Body of pancreas (tissue), 4 donors: ENCODE measurements around the gene LYRM4. TPM values are rescaled to one million over a fixed set of nuclear protein-coding genes. Genes with fewer than 3 reads are reported as not detected.
"Not testable (repeated sequence)": the region's sequence is repeated elsewhere in the genome, so short reads cannot be mapped to it uniquely, and the experiment has no call there.

Experiments
- ATAC-seq: fragments of 150-250 bp; one replicate; pipeline ENCODE4 v1.9.1; 2016
- DNase-seq, 4 donors: peaks; one replicate each; pipeline ENCODE4 v3.0.0-alpha.2; 2019
- H3K27ac ChIP-seq, 4 donors: fragments of 200-600 bp; sonication (generic); 1 replicate in 3 of 4; 2 replicates in 1 of 4; pipeline versions ENCODE4 v1.5.1 to v1.6.1; 2016 to 2019; ENCODE audit warnings: mild to moderate bottlenecking in 1 of 4, mixed read lengths in 1 of 4, moderate library complexity in 1 of 4
- H3K27me3 ChIP-seq, 2 donors: fragments of 200-600 bp; sonication (generic); one replicate each; pipeline ENCODE4 v1.6.0; 2016; ENCODE audit warnings: mild to moderate bottlenecking in 1 of 2
- H3K36me3 ChIP-seq, 2 donors: fragments of 200-600 bp; sonication (generic); replicated peaks in 1 of 2; 2 replicates each; pipeline ENCODE4 v1.5.1; 2016; ENCODE audit warnings: low read depth in 2 of 2; ENCODE audit not compliant: insufficient read depth in 1 of 2
- H3K4me1 ChIP-seq: fragments of 200-600 bp; sonication (generic); one replicate; pipeline ENCODE4 v1.6.0; 2016
- H3K4me3 ChIP-seq, 2 donors: fragments of 200-600 bp; sonication (generic); 1 replicate in 1 of 2; 2 replicates in 1 of 2; pipeline ENCODE4 v1.5.1; 2016 to 2019
- H3K9me3 ChIP-seq, 3 donors: fragments of 200-600 bp; sonication (generic); 1 replicate in 2 of 3; 2 replicates in 1 of 3; pipeline ENCODE4 v1.5.1; 2016
- POLR2A ChIP-seq, 3 donors: fragments of 450-650 bp; IDR thresholded peaks; one replicate each; pipeline ENCODE4 v1.6.1; 2016; ENCODE audit warnings: antibody characterized with exemption in 3 of 3, mild to moderate bottlenecking in 2 of 3
- WGBS, 2 donors: methylation state at CpG; one replicate each; pipeline ENCODE4 v1.1.5; 2017; 5-methylcytosine and 5-hydroxymethylcytosine counted together
- intact Hi-C: fragments of 100-400 bp; cut with DNase I; formaldehyde crosslinking; loops from one replicate; pipeline ENCODE4 v1.15.1; 2023
- total RNA-seq, 2 donors: library from RNA; depleted of rRNA; stranded (reverse); fragments of >200 nt; gene quantifications; one replicate each; pipeline ENCODE4 v1.1.0, GENCODE V29; 2016
- TF ChIP-seq, protein P1 (sequence below), 7 experiments: fragments of 450-650 bp in 4 of 7; fragments of 200-600 bp in 3 of 7; sonication (generic) in 3 of 7; IDR thresholded peaks; one replicate each; pipeline ENCODE4 v1.5.1; 2016 to 2019; ENCODE audit warnings: antibody characterized with exemption in 7 of 7

The LYRM4 gene
- total RNA-seq, 2 donors from 2014 or later = 15.3 to 18.5 TPM

DNA sequence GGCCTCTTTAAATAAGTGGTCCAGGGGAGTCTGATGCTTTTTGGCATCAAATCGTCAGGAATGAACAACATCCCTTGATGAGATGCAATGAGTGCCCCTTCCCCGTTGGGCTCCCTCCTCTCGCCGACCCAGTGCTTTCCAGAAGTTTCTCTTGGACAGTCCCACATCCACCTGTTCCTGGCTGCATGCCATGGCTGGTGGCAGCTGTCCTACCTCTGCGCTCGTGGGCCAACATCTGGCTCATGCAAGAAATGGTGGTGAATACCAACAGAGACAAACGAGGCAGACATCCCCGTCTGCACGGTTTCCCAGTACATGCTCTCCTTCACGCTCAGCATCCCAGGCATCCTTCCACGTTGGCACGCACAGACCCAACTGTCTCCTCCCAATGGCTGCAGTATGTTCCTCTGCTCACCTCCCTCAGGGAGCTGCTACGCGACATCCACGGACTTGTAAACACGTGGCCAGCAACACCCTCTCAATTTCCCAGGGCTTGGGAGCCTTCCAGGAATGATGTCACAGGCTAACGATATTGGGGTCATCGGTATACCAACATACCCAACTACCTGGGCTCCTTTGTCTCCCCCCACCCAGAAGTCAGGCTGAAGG, 138.1 kb downstream of the LYRM4 start:
- no peaks in the 10 kb centered on the region for H3K36me3 ChIP-seq
- TF ChIP-seq POLR2A (IDR thresholded peaks at IDR 0.05) = no peak
- TF ChIP-seq, protein P1, sequence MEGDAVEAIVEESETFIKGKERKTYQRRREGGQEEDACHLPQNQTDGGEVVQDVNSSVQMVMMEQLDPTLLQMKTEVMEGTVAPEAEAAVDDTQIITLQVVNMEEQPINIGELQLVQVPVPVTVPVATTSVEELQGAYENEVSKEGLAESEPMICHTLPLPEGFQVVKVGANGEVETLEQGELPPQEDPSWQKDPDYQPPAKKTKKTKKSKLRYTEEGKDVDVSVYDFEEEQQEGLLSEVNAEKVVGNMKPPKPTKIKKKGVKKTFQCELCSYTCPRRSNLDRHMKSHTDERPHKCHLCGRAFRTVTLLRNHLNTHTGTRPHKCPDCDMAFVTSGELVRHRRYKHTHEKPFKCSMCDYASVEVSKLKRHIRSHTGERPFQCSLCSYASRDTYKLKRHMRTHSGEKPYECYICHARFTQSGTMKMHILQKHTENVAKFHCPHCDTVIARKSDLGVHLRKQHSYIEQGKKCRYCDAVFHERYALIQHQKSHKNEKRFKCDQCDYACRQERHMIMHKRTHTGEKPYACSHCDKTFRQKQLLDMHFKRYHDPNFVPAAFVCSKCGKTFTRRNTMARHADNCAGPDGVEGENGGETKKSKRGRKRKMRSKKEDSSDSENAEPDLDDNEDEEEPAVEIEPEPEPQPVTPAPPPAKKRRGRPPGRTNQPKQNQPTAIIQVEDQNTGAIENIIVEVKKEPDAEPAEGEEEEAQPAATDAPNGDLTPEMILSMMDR (IDR thresholded peaks at IDR 0.05) = no peak
- ATAC-seq (no peak), DNase-seq (no peak)
- H3K4me3 ChIP-seq = no peak overlapping the region
- no peaks in the 10 kb centered on the region for H3K9me3 ChIP-seq
- 83 to 88% methylated on average over 18 of the region's 18 CpGs for WGBS, 2 donors
- no peaks in the 10 kb centered on the region for H3K27me3 ChIP-seq
- intact Hi-C loops = no loop called here
- H3K4me1 ChIP-seq = no peaks in the 10 kb centered on the region
- H3K27ac ChIP-seq = no peak overlapping the region

GRCh38 chr6:5121956-5122355, 138.8 kb downstream of the LYRM4 start:
- H3K4me3 ChIP-seq = no peak overlapping the region
- 82 to 88% methylated on average over 7 of the region's 7 CpGs for WGBS, 2 donors

GRCh38 chr6:5121479-5121878, 139.3 kb downstream of the LYRM4 start:
- TF ChIP-seq, protein P1 (IDR thresholded peaks at IDR 0.05) = no peak
- no peak for TF ChIP-seq POLR2A (IDR thresholded peaks at IDR 0.05)
- no peaks in the 10 kb centered on the region for H3K9me3 ChIP-seq
- 80 to 100% methylated on average over 1 to 6 of the region's 6 CpGs for WGBS, 2 donors
- no peaks in the 10 kb centered on the region for H3K27me3 ChIP-seq
- no peak overlapping the region for H3K4me3 ChIP-seq
- H3K36me3 ChIP-seq = no peaks in the 10 kb centered on the region
- no peak overlapping the region for H3K27ac ChIP-seq
- no peaks in the 10 kb centered on the region for H3K4me1 ChIP-seq
- no peak for ATAC-seq
- intact Hi-C loops = no loop called here
- DNase-seq = no peak

More at GRCh38 chr6:5121956-5122355, 138.8 kb downstream of the LYRM4 start:
- Histone ChIP-seq H3K27me3 (no peaks in the 10 kb centered on the region), H3K27ac (no peak overlapping the region), H3K9me3 (no peaks in the 10 kb centered on the region), H3K36me3 (no peaks in the 10 kb centered on the region), H3K4me1 (no peaks in the 10 kb centered on the region)
- ATAC-seq (no peak), DNase-seq (no peak)
- intact Hi-C loops = no loop called here
- TF ChIP-seq POLR2A (IDR thresholded peaks at IDR 0.05) = no peak
- TF ChIP-seq, protein P1 (IDR thresholded peaks at IDR 0.05) = no peak

- intact Hi-C loops = not testable (repeated sequence)
Observed at GRCh38 chr6:5120543-5120942, 140.2 kb downstream of the LYRM4 start.

DNA sequence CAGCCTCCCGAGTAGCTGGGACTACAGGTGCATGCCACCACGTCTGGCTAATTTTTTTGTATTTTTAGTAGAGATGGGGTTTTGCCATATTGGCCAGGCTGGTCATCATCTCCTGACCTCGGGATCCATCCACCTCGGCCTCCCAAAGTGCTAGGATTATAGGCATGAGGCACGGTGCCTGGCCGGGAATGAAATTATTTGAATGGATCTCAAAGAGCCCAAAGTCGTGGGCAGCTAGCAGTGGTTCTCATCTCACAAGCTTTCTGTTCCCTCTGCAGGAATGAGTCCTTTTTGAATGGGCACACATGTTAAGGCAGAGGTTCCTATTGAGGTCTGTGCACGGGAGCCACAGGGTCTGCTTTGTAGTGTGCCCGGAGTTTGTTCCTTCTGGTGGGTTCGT, 140.7 kb downstream of the LYRM4 start:
- ATAC-seq = no peak
- Histone ChIP-seq H3K27ac (no peak overlapping the region), H3K27me3 (no peaks in the 10 kb centered on the region), H3K4me3 (no peak overlapping the region), H3K4me1 (no peaks in the 10 kb centered on the region), H3K36me3 (no peaks in the 10 kb centered on the region), H3K9me3 (no peaks in the 10 kb centered on the region)
- 91 to 92% methylated on average over 9 to 10 of the region's 10 CpGs for WGBS, 2 donors
- TF ChIP-seq, protein P1 (IDR thresholded peaks at IDR 0.05) = no peak
- TF ChIP-seq POLR2A (IDR thresholded peaks at IDR 0.05) = no peak
- DNase-seq = no peak
- intact Hi-C loops = no loop called here

More at GRCh38 chr6:5120543-5120942, 140.2 kb downstream of the LYRM4 start:
- H3K4me1 ChIP-seq, H3K36me3 ChIP-seq, H3K4me3 ChIP-seq, H3K27ac ChIP-seq, ATAC-seq, DNase-seq, H3K9me3 ChIP-seq, H3K27me3 ChIP-seq: not testable (repeated sequence)
- WGBS, 2 donors = 90 to 93% methylated on average over 7 to 8 of the region's 8 CpGs
